ENCODE measurements around the gene RFC3.
"Not testable (repeated sequence)": the region's sequence is repeated elsewhere in the genome, so short reads cannot be mapped to it uniquely, and the experiment has no call there.

RFC3 gene

DNA sequence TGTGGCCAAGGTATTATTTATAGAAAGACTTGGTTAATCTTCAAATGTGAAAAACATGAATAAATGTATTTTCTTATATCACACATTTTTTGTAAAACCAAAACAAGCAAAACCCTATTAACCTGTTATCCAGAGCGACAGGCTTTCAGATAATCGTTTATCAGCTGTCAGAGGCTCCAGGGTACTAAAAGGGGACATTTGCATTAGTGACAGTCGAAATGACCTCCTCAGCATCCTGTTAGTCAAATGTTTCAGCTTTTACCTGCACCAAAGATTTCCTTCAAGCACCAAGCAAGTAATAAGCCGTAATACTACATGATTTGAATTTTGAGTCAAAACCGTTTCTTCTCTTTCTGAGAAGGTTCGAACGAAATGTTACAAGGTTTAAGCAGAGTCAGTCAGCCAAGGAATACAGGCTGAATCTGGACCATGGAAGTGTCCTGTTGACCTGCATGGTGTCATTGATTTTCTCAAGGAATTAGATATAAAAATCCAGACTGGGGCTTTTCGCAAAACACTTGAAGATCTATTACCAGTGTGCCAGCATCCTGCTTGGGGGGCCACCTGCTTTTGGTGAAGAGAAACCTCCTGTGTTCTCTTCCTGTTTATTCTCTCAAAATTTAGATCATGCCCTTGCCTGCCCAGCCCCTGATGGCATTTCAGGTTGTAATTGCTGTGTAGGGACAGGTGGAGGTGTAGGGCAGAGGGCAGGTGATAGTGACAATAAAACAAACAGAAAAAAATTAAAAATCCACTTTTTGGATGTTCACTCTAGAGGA is 11.3 kb upstream of the RFC3 start:
- DNase-seq (ENCODE audit: low read depth in 2 of 2): no peak

DNA sequence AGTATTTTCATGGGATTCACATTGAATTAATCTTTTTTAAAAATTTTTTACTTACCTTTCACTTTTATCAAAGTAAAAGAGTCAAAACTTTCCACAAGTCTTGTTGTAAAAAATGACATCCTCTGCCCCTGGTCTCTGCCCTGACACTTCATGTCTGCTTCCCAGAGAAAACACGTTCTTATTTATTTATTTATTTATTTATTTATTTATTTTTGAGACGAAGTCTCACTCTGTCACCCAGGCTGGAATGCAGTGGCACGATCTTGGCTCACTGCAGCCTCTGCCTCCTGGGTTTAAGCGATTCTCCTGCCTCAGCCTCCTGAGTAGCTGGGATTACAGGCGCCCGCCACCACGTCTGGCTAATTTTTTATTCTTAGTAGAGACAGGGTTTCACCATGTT is 5.1 kb upstream of the RFC3 start:
- DNase-seq (ENCODE audit: low read depth in 2 of 2): not testable (repeated sequence)

DNA sequence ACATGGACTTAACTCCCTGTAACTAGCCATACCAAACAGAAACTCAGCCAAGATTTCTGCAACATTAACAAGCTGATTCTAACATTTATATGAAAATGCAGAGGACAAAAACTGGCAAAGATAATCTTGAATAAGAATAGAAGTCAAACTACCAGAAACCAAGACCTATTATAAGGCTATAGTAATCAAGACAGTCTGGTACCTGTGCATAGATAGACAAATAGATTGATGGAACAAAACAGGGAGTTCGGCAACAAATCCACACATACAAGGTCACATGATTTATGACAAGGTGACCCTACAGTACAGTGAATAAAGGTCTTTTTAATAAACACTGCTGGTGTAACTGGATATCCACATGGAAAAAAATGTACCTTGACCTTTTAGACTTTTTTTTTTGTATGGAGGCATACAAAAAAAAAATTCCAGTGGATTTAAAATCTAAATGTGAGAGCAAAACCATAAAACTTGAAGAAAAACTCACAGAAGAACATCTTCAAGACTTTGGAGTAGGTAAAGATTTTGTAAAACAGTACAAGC is 2.9 kb upstream of the RFC3 start:
- DNase-seq (ENCODE audit: low read depth in 2 of 2): no peak

DNA sequence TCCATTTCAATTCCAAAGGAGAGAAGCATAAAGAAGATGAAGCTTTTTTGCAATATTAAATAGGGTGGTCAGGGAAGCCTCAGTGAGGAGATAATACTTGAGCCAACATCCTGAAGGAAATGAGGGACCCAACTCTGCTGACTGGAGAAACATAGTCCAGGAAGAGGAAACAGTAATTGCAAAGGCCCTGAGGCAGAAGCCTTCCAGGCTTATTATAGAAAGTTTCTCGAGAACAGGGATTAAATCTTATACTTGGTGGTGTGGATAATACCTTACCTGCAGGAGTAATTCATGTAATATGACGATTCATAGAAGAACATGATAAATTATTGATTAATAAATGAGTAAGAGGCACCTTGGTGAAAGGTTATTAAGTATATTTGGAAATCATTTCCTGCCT is 1.0 kb upstream of the RFC3 start:
- no peak for DNase-seq (ENCODE audit: low read depth in 2 of 2)

DNA sequence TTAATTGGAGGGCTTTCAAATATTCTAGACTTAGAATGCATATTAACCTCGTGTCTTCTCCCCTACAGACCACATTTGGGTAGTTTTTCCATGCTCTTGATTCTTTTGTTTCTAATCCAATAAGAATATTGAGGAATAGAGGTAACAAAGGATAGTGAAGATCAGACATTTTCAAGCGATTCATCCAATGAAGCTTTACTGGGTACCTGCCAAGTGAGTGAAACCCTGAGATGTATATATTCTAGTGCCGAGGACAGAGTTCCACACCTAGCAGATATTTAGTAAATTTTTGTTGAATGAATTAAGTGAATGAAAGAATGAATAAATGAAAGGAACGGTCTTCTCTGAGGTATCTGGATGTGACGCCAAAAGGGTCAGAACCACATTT is 442 bp upstream of the RFC3 start:
- no peak for DNase-seq (ENCODE audit: low read depth in 2 of 2)

DNA sequence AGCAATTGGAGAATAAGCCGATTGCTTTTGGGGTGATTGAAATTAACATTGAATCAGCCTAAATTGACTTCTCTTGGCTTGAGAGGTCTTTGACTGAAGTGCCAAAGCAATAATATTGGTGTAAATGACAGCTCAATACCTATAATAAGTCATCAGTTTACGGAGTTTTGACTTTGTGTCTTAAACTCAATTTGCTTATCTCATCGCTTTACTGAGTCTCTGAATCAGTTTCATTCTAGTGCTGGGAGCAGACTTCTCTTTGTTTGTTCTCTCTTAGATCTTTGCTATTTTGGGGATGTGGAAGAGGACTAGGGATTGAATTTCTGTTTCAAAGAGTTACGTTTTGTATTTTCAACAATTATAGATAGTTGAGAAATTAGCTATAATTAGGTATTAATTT is 7.1 kb downstream of the RFC3 start:
- DNase-seq (ENCODE audit: low read depth in 2 of 2): no peak

DNA sequence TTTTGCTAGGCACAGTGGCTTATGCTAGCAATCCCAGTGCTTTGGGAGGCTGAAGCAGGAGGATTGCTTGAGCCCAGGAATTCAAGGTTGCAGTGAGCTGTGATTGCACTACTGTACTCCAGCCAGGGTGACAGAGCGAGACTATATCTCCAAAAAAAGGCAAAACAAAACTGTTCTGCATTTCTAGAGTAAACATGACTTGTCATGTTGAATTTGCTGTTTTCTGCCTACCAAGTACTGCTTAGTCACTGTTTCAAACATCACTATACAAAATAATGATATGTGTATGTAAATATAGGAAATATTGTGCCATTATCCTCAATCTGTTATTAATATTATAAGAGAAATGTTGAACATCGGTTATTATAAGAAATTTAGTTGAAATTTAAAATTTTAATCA is 9.2 kb downstream of the RFC3 start:
- DNase-seq (ENCODE audit: low read depth in 2 of 2): no peak

DNA sequence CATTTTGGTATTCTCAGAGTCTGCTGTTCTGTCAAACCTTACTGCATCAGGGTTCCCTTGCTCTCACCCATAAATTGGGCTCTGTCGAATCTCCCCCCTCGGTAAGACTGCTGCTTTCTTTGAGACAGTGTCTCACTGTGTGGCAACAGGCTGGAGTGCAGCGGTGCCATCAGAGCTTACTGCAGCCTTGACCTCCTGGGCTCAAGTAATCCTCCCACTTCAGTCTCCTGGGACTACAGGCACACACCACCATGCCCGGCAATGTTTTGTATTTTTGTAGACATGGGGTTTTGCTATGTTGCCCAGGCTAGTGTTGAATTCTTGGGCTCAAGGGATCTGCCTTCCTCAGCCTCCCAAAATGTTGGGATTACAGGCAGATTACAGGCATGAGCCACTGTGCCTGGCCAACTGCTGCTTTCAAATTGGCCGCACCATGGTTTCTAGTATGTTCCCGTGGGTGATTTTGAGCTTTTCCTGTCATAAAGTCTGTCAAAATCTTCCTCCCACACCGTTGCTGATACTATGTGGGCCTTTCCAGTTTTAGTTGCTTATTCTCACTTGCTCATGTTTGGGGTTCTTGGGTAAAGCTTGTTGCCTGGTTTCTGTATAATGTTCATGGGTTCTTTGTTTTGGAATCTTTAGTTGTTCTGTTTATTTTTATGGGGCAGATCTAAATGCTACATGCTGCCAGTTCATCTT is 10.6 kb downstream of the RFC3 start:
- no peak for DNase-seq (ENCODE audit: low read depth in 2 of 2)

DNA sequence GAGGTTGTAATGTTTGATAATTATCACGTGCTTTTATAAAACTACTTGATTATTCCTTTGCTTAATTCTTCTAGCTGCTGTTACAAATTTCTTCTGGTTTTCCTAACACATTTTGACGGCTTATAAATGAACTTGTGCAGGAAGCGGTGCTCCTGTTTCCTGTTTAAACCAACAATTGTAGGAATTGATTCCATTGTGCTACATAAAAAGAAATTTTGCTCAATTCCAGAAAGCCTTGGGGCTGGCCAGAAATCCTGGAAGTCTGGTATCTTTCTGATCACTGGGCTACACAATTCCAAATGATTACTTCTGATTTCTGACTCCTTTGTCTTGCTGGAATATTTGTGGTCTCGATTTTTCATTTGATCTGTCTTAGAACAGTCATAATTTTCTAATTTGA is 14.9 kb downstream of the RFC3 start:
- DNase-seq (ENCODE audit: low read depth in 2 of 2): no peak

DNA sequence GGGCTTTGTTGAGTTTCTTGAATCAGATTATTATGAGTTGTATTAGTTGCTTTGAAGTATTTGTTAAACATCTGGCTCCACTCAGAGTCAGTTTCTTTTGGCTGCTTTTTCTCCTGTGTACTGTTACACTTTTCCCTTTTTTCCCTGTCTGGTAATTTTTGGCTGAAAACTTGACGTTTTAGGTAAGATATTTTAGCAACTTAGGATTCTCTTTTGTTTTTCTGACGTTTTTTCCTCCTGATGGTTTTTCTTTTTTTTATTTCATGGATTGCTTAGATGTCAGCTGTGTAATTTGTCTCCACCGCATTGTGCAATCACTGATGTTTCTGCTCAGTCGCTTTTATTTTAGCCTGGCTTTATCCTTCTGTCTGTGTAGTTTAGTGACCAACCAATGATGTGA is 20.7 kb downstream of the RFC3 start:
- no peak for DNase-seq (ENCODE audit: low read depth in 2 of 2)

DNA sequence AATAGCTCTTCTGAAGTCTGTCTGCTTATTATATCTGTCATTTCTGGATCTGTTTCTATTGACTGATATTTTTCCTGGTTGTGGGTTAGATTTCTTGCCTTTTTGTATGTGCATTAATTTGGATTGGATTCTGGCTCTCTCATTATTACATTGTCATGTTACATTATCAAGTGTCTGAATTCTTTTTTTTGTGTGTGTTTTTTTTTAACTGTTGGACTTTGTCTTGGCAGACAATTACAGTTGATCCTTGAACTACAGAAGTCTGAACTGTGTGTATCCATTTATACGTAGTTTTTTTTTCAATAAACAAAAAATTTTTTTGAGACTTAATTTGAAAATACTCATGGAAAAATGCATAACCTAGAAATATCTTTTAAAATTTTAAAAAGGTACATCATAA is 22.5 kb downstream of the RFC3 start:
- no peak for DNase-seq (ENCODE audit: low read depth in 2 of 2)

DNA sequence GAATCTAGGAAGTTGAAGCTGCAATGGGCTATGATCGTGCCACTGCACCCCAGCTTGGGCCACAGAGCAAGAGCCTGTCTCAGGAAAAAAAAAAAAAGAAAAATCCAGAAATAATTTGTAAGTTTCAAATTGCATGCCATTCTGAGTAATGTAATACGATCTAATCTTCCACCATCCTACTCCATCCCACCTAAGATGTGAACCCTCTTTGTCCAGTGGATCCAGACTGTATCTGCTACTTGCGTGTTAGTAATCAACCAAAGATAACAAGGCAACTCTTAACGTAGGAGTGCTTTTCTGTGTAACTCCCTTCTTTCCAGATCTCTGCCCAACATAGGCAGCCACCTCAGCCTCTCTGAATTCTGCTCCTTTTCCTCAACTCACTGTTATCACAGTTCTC is 24.3 kb downstream of the RFC3 start:
- no peak for DNase-seq (ENCODE audit: low read depth in 2 of 2)

DNA sequence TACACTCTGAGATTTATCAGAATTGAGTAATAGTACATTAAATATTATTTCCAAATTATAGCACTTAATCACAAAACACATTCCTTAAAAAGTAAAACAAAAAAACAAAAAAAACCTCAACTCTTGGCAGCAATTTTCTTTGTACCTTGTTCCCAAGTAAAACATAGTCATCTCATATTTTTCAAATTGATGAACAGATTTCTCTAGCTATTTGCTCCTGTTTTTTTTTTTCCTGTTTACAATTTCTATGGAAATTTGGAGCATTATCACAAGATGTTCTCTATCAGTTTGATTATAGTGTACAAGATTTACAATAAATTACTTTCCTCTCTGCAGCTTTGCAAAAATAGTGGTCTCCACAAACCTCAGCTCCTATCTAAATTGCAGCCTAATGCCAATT is 25.0 kb downstream of the RFC3 start:
- DNase-seq (ENCODE audit: low read depth in 2 of 2): no peak

DNA sequence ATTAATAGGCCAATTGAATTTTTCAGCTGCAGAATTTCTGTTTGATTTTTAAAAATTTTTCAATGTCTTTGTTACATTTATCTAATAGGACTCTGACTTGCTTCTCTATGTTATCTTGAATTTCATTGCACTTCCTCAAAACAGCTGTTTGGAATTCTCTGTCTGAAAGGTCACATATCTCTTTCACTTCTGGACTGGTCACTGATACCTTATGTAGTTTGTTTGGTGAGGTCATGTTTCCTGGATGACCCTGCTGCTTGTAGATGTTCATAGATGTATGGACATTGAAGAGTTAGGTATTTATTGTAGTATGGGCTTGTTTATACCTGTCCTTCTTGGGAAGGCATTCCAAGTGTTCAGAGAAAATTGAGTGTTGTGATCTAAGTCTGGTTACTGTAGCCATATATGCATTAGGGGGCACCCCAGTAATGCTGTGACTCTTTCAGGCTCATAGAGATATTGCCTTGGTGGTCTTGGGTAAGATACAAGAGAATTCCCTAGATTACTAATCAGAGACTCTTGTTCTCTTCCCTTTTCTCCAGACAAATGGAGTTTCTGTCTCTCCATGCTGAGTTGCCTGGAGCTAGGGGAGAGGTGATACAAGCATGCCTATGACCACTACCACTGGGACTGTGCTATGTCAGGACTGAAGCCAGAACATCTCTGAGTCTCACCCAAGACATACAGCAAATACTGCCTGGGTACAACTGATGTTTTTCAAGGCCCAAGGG is 27.8 kb downstream of the RFC3 start:
- no peak for DNase-seq (ENCODE audit: low read depth in 2 of 2)

DNA sequence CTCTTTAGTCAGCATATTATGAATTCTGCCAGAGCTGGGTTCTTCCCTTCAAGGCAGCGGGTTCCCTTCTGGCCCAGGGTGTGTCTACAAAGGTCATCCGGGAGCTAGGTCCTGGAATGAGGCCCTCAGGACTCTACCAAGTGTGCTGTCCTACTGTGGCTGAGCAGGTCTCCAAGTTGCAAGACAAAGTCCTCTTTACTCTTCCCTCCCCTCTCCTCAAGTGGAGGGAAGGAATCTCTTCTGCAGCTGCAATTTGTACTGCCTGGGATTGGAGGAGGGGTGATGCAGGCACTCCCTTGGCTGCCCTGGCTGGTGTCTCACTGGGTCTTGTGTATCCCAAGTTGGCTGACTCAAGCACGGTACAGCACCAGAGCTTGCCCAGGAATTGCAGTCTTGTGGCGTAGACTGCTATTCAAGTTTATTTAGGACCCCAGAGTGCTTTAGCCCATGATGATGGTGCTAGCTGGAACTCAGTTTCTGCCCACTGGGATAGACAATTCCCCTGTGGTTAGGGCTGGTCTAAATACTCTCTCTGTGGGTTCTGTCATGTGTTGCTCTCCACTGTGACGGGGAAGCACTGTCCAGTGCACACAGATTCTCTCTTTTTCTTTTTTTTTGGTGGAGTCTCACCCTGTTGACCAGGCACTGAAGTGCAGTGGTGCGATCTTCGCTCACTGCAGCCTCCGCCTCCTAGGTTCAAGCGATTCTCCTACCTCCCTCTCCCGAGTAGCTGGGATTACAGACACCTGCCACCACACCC is 28.5 kb downstream of the RFC3 start:
- no peak for DNase-seq (ENCODE audit: low read depth in 2 of 2)

DNA sequence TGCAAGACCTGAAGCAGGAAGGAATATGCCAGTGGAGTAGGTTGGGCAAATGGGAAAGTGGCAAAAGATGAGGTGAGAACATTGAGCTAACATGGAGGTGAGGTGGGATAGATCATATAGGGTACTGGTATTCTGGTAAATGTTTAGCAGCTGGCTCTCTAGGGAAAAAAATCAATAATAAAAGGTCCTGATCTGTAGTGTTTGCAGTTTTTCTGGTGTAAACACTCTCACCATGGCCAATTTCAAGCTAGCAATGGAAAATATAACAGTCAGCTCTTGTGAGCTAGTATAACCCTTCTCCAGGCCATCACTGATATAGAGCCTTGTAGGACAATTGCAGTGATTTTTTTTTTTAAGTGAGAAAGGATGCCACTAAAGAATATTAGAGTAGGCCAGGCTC is 31.3 kb downstream of the RFC3 start:
- DNase-seq (ENCODE audit: low read depth in 2 of 2): no peak

DNA sequence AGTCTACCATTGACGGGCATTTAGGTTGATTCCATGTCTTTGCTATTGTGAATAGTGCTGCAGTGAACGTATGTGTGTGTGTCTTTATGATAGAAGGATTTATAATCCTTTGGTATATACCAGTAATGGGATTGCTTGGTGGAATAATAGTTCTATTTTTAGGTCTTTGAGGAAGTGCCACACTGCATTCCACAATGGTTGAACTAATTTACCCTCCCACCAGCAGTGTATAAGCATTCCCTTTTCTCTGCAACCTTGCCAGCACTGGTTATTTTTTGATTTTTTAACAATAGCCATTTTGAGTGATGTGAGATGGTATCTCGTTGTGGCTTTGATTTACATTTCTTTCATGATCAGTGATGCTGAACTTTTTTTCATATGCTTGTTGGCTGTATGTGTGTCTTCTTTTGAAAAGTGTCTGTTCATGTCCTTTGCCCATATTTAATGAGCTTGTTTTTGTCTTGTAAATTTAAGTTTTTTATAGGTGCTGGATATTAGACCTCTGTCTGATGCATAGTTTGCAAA is 37.5 kb downstream of the RFC3 start:
- DNase-seq (ENCODE audit: low read depth in 2 of 2): no peak

DNA sequence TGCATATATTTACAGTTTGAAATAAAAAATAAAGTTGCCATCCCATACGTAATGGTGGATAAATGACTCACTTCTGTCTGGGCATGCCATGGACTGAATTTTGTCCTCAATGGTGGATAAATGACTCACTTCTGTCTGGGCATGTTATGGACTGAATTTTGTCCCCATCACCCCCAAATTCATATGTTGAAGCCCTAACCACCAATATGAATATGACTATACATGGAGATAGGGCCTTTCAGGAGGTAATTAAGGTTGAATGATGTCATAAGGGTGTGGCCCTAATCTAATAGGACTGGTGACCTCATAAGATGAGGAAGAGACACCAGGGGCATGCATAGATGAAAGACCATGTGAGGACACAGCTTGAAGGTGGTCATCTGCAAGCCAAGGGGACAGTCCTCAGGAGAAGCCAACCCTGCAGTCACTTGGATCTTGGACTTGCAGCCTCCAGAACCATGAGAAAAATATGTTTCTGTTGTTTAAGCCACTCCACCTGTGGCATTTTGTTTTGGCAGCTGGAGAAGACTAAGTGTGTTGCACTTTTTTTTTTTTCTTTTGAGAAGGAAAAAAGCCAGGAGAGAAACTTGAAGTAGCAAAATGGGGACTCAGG is 41.8 kb downstream of the RFC3 start:
- no peak for DNase-seq (ENCODE audit: low read depth in 2 of 2)

DNA sequence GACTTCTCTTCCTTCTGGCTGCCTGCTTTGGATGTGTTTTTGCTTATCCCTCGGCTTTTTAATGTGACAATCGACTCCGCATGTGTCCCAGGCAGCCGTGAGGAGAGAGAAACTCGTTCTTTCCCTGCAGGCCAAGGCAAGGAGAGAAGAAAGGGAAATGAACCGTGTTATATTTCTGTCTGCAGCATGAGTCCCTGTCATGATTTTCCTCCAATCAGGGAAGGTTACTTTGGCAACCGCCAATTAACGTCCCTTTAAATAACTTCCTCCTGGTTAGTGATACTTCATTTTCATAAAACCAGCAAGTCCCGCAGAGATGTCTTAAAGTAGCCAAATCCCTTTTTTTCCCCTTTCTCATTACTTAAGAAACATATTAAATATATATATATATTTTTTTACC is 42.6 kb downstream of the RFC3 start:
- no peak for DNase-seq (ENCODE audit: low read depth in 2 of 2)

DNA sequence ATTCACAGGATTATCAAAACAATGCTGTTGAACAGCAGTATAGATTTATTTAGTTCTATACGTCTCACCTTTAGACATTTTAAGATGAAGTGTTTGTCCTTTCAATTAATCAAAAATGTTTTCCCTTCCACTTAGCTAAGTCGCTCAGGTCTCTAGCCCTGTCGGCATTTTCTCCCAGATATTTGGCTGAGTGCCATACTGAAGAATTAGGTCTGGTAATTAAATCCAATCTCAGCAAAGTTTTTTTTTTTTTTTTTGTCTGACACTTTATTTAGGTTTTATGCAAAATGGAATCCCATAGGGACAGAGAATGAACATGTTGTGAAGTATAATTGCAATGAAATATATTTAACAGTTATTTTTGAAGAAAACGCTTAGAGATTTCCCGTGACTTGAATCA is 44.1 kb downstream of the RFC3 start:
- no peak for DNase-seq (ENCODE audit: low read depth in 2 of 2)

DNA sequence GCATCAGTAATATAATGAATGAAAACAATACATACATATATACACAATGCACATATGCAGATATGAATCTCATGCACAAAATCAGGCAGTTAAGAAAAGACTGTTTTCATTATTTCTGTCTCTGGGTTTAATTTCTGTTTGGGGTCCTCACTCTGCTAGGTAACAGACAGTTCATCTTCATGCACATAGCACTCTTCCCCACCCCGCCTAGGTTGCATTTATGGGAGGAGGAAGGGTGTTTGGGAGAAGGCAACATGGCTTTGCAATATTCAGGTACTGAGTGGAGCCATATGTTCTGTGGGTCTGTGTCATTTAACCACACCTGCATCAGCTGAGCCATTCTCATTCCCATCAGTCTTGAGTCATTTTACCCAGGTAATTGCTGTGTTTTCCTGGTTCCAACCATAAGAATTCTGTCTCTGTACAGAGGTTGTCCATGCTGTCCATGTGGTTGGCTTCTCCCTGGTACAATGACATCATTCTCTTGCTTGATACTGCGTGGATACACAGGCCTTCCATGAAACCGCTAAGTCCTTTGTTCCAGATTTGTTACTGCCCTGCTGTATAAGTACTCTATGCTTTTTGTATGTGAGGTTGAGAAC is 45.3 kb downstream of the RFC3 start:
- no peak for DNase-seq (ENCODE audit: low read depth in 2 of 2)

Data from activated CD4-positive, alpha-beta T cell treated with anti-CD3 and anti-CD28 coated beads for 24 hours (primary cell).